Frontal cortex (tissue), 4 donors: ENCODE data around the gene KIAA1958. TPM values are rescaled to one million over a fixed set of nuclear protein-coding genes. Genes with fewer than 3 reads are reported as not detected.

Experiments used
- DNase-seq, 2 donors: peaks; one replicate each; pipeline ENCODE4 v3.0.0; 2012; ENCODE audit warnings: low spot score in 2 of 2
- FAIRE-seq: peaks from 2 replicates; lab custom pipeline; 2012; peaks lifted over from hg19 to GRCh38; lab: Jason Lieb, UNC
- total RNA-seq: library from RNA; depleted of rRNA; stranded (reverse); fragments of >200 nt; gene quantifications from one replicate; pipeline ENCODE4 v1.2.3, GENCODE V29; 2014
- donor health status: control.
- donor health status: control.
- donor health status: control.

The KIAA1958 gene
- total RNA-seq, 1 donor from 2014 or later = 10.6 TPM

GRCh38 chr9:112526973-112527372, 40.3 kb downstream of the KIAA1958 start:
- FAIRE-seq (no peak), DNase-seq (no peak)

- DNase-seq = no peak
- FAIRE-seq = no peak
Measured at GRCh38 chr9:112527959-112528358, 41.3 kb downstream of the KIAA1958 start.

- DNase-seq = no peak
- FAIRE-seq = no peak
Measured at GRCh38 chr9:112529316-112529715, 42.7 kb downstream of the KIAA1958 start.

- no peak for DNase-seq
- FAIRE-seq = no peak
Measured at GRCh38 chr9:112530751-112531205, 44.2 kb downstream of the KIAA1958 start.

GRCh38 chr9:112531666-112532282, 45.1 kb downstream of the KIAA1958 start:
- DNase-seq (no peak), FAIRE-seq (no peak)

- no peak for DNase-seq
Measured at GRCh38 chr9:112532427-112532826, 45.8 kb downstream of the KIAA1958 start.

GRCh38 chr9:112533660-112534059, 47.0 kb downstream of the KIAA1958 start:
- DNase-seq (no peak), FAIRE-seq (no peak)

More at GRCh38 chr9:112532427-112532826, 45.8 kb downstream of the KIAA1958 start:
- FAIRE-seq = no peak

GRCh38 chr9:112535301-112535700, 48.7 kb downstream of the KIAA1958 start:
- no peak for FAIRE-seq
- no peak for DNase-seq

- FAIRE-seq = no peak
- DNase-seq = no peak
Measured at GRCh38 chr9:112535811-112536210, 49.2 kb downstream of the KIAA1958 start.

- DNase-seq (no peak), FAIRE-seq (no peak)
Measured at GRCh38 chr9:112537561-112537960, 50.9 kb downstream of the KIAA1958 start.

- no peak for FAIRE-seq
- DNase-seq = no peak
Measured at GRCh38 chr9:112540800-112541199, 54.2 kb downstream of the KIAA1958 start.

GRCh38 chr9:112541685-112542084, 55.1 kb downstream of the KIAA1958 start:
- DNase-seq = no peak
- FAIRE-seq = no peak

- FAIRE-seq (no peak), DNase-seq (no peak)
Measured at GRCh38 chr9:112542593-112543292, 56.1 kb downstream of the KIAA1958 start.

- FAIRE-seq = no peak
- no peak for DNase-seq
Measured at GRCh38 chr9:112544477-112544876, 57.9 kb downstream of the KIAA1958 start.

- FAIRE-seq = no peak
- no peak for DNase-seq
Measured at GRCh38 chr9:112545237-112545636, 58.6 kb downstream of the KIAA1958 start.

- FAIRE-seq (no peak), DNase-seq (no peak)
Measured at GRCh38 chr9:112546149-112547012, 59.8 kb downstream of the KIAA1958 start.

- DNase-seq (no peak), FAIRE-seq (no peak)
Measured at GRCh38 chr9:112548051-112548440, 61.4 kb downstream of the KIAA1958 start.

GRCh38 chr9:112548836-112549595, 62.4 kb downstream of the KIAA1958 start:
- FAIRE-seq = no peak
- DNase-seq = no peak

GRCh38 chr9:112550531-112550930, 63.9 kb downstream of the KIAA1958 start:
- FAIRE-seq (no peak), DNase-seq (no peak)

GRCh38 chr9:112551641-112552040, 65.0 kb downstream of the KIAA1958 start:
- FAIRE-seq (no peak), DNase-seq (no peak)
